Activated naive CD8-positive, alpha-beta T cell treated with anti-CD3 and anti-CD28 coated beads, Interleukin-2, amount 50 U/mL, for 24 hours (primary cell): ENCODE results near the gene ANO4.

Experiments
- ATAC-seq: fragments of 150-1000 bp; cut with Tn5 transposase; one replicate; pipeline ENCODE4 v1.10.0; 2021
- DNase-seq: peaks from one replicate; pipeline ENCODE4 v3.0.0; 2021
- H3K27ac Mint-ChIP-seq: one replicate; pipeline ENCODE4 v1.8.0; 2021; ENCODE audit warnings: mild to moderate bottlenecking, mixed read lengths
- H3K27me3 Mint-ChIP-seq: one replicate; pipeline ENCODE4 v1.8.0; 2021; ENCODE audit warnings: mixed read lengths
- H3K36me3 Mint-ChIP-seq: one replicate; pipeline ENCODE4 v1.8.0; 2021; ENCODE audit warnings: low read depth, mixed read lengths
- H3K4me1 Mint-ChIP-seq: one replicate; pipeline ENCODE4 v1.8.0; 2021; ENCODE audit warnings: mixed read lengths
- H3K4me3 Mint-ChIP-seq: one replicate; pipeline ENCODE4 v1.8.0; 2021; ENCODE audit warnings: mild to moderate bottlenecking, moderate library complexity, mixed read lengths
- H3K9me3 Mint-ChIP-seq: one replicate; pipeline ENCODE4 v1.8.0; 2021; ENCODE audit warnings: mixed read lengths

ANO4 gene

GRCh38 chr12:100796621-100797020, 2.0 kb downstream of the ANO4 start:
- no peaks in the 10 kb centered on the region for H3K4me1 Mint-ChIP-seq
- no peaks in the 10 kb centered on the region for H3K9me3 Mint-ChIP-seq
- H3K27me3 Mint-ChIP-seq = peaks cover 10% of the 10 kb centered on the region
- ATAC-seq (no peak), DNase-seq (no peak)
- H3K36me3 Mint-ChIP-seq = no peaks in the 10 kb centered on the region
- no peak overlapping the region for H3K4me3 Mint-ChIP-seq
- no peak overlapping the region for H3K27ac Mint-ChIP-seq

GRCh38 chr12:100797246-100797645, 2.7 kb downstream of the ANO4 start:
- no peaks in the 10 kb centered on the region for H3K4me1 Mint-ChIP-seq
- peaks cover 10% of the 10 kb centered on the region for H3K27me3 Mint-ChIP-seq
- no peaks in the 10 kb centered on the region for H3K9me3 Mint-ChIP-seq
- ATAC-seq = no peak
- DNase-seq = no peak
- no peak overlapping the region for H3K27ac Mint-ChIP-seq
- no peak overlapping the region for H3K4me3 Mint-ChIP-seq
- H3K36me3 Mint-ChIP-seq = no peaks in the 10 kb centered on the region

GRCh38 chr12:100797786-100798185, 3.2 kb downstream of the ANO4 start:
- DNase-seq (no peak), ATAC-seq (no peak)
- H3K4me3 Mint-ChIP-seq = no peak overlapping the region
- no peaks in the 10 kb centered on the region for H3K36me3 Mint-ChIP-seq
- H3K27me3 Mint-ChIP-seq = peaks cover 10% of the 10 kb centered on the region
- no peak overlapping the region for H3K27ac Mint-ChIP-seq
- no peaks in the 10 kb centered on the region for H3K9me3 Mint-ChIP-seq
- H3K4me1 Mint-ChIP-seq = no peaks in the 10 kb centered on the region

GRCh38 chr12:100798286-100799160, 3.9 kb downstream of the ANO4 start:
- DNase-seq (no peak), ATAC-seq (no peak)
- Mint-ChIP-seq H3K27me3 (peaks cover 10% of the 10 kb centered on the region), H3K27ac (no peak overlapping the region), H3K36me3 (no peaks in the 10 kb centered on the region), H3K9me3 (no peaks in the 10 kb centered on the region), H3K4me3 (no peak overlapping the region), H3K4me1 (no peaks in the 10 kb centered on the region)

- DNase-seq (no peak), ATAC-seq (no peak)
- no peaks in the 10 kb centered on the region for H3K9me3 Mint-ChIP-seq
- no peak overlapping the region for H3K4me3 Mint-ChIP-seq
- H3K4me1 Mint-ChIP-seq = no peaks in the 10 kb centered on the region
- H3K27me3 Mint-ChIP-seq = peaks cover 10% of the 10 kb centered on the region
- H3K36me3 Mint-ChIP-seq = no peaks in the 10 kb centered on the region
- H3K27ac Mint-ChIP-seq = no peak overlapping the region
Measured at GRCh38 chr12:100799770-100800169, 5.2 kb downstream of the ANO4 start.

- DNase-seq (no peak), ATAC-seq (no peak)
- peaks cover 4% of the 10 kb centered on the region for H3K9me3 Mint-ChIP-seq
- no peak overlapping the region for H3K27ac Mint-ChIP-seq
- no peak overlapping the region for H3K4me3 Mint-ChIP-seq
- no peaks in the 10 kb centered on the region for H3K36me3 Mint-ChIP-seq
- H3K4me1 Mint-ChIP-seq = no peaks in the 10 kb centered on the region
- H3K27me3 Mint-ChIP-seq = peaks cover 4% of the 10 kb centered on the region
Measured at GRCh38 chr12:100800723-100801122, 6.1 kb downstream of the ANO4 start.

- H3K27ac Mint-ChIP-seq = no peak overlapping the region
- ATAC-seq (no peak), DNase-seq (no peak)
- peaks cover under 1% of the 10 kb centered on the region for H3K27me3 Mint-ChIP-seq
- H3K36me3 Mint-ChIP-seq = no peaks in the 10 kb centered on the region
- H3K9me3 Mint-ChIP-seq = peaks cover 8% of the 10 kb centered on the region
- H3K4me3 Mint-ChIP-seq = no peak overlapping the region
- no peaks in the 10 kb centered on the region for H3K4me1 Mint-ChIP-seq
Measured at GRCh38 chr12:100801320-100801719, 6.7 kb downstream of the ANO4 start.

- H3K4me1 Mint-ChIP-seq = no peaks in the 10 kb centered on the region
- no peak overlapping the region for H3K27ac Mint-ChIP-seq
- DNase-seq (no peak), ATAC-seq (no peak)
- H3K36me3 Mint-ChIP-seq = no peaks in the 10 kb centered on the region
- no peak overlapping the region for H3K4me3 Mint-ChIP-seq
- H3K9me3 Mint-ChIP-seq = peaks cover 12% of the 10 kb centered on the region
- H3K27me3 Mint-ChIP-seq = no peaks in the 10 kb centered on the region
Measured at GRCh38 chr12:100808777-100809176, 14.2 kb downstream of the ANO4 start.

GRCh38 chr12:100820314-100820713, 25.7 kb downstream of the ANO4 start:
- Mint-ChIP-seq H3K4me1 (no peaks in the 10 kb centered on the region), H3K9me3 (no peaks in the 10 kb centered on the region), H3K4me3 (no peak overlapping the region), H3K36me3 (no peaks in the 10 kb centered on the region), H3K27me3 (no peaks in the 10 kb centered on the region), H3K27ac (no peak overlapping the region)
- DNase-seq (no peak), ATAC-seq (no peak)

GRCh38 chr12:100823963-100824362, 29.4 kb downstream of the ANO4 start:
- no peaks in the 10 kb centered on the region for H3K36me3 Mint-ChIP-seq
- no peak overlapping the region for H3K27ac Mint-ChIP-seq
- no peaks in the 10 kb centered on the region for H3K27me3 Mint-ChIP-seq
- ATAC-seq (no peak), DNase-seq (no peak)
- no peaks in the 10 kb centered on the region for H3K4me1 Mint-ChIP-seq
- H3K4me3 Mint-ChIP-seq = no peak overlapping the region
- peaks cover 6% of the 10 kb centered on the region for H3K9me3 Mint-ChIP-seq

GRCh38 chr12:100824476-100824875, 29.9 kb downstream of the ANO4 start:
- ATAC-seq (no peak), DNase-seq (no peak)
- Mint-ChIP-seq H3K4me3 (no peak overlapping the region), H3K36me3 (no peaks in the 10 kb centered on the region), H3K4me1 (no peaks in the 10 kb centered on the region), H3K27me3 (no peaks in the 10 kb centered on the region), H3K9me3 (peaks cover 6% of the 10 kb centered on the region), H3K27ac (no peak overlapping the region)

- ATAC-seq = no peak
- DNase-seq = peak; percentile 7
- no peaks in the 10 kb centered on the region for H3K36me3 Mint-ChIP-seq
Measured at GRCh38 chr12:100826323-100826722, 31.7 kb downstream of the ANO4 start.

GRCh38 chr12:100827901-100828520, 33.4 kb downstream of the ANO4 start:
- Mint-ChIP-seq H3K9me3 (peaks cover 6% of the 10 kb centered on the region), H3K4me1 (no peaks in the 10 kb centered on the region), H3K4me3 (no peak overlapping the region), H3K27ac (no peak overlapping the region), H3K36me3 (no peaks in the 10 kb centered on the region), H3K27me3 (no peaks in the 10 kb centered on the region)
- ATAC-seq = no peak
- no peak for DNase-seq

More at GRCh38 chr12:100826323-100826722, 31.7 kb downstream of the ANO4 start:
- H3K9me3 Mint-ChIP-seq = peaks cover 6% of the 10 kb centered on the region
- no peak overlapping the region for H3K4me3 Mint-ChIP-seq
- no peak overlapping the region for H3K27ac Mint-ChIP-seq
- H3K27me3 Mint-ChIP-seq = no peaks in the 10 kb centered on the region
- H3K4me1 Mint-ChIP-seq = no peaks in the 10 kb centered on the region

GRCh38 chr12:100830003-100830795, 35.6 kb downstream of the ANO4 start:
- Mint-ChIP-seq H3K4me1 (no peaks in the 10 kb centered on the region), H3K27ac (no peak overlapping the region), H3K9me3 (peaks cover 6% of the 10 kb centered on the region), H3K36me3 (no peaks in the 10 kb centered on the region), H3K4me3 (no peak overlapping the region), H3K27me3 (no peaks in the 10 kb centered on the region)
- ATAC-seq (no peak), DNase-seq (no peak)

GRCh38 chr12:100833282-100833681, 38.7 kb downstream of the ANO4 start:
- DNase-seq (no peak), ATAC-seq (no peak)
- Mint-ChIP-seq H3K4me3 (no peak overlapping the region), H3K9me3 (no peaks in the 10 kb centered on the region), H3K27me3 (no peaks in the 10 kb centered on the region), H3K27ac (no peak overlapping the region), H3K4me1 (no peaks in the 10 kb centered on the region), H3K36me3 (no peaks in the 10 kb centered on the region)
